ENCODE data around the gene EVPL.

The EVPL gene

GRCh38 chr17:76008630-76009425, 18.3 kb downstream of the EVPL start:
- TF ChIP-seq POLR2AphosphoS5 (IDR thresholded peaks at IDR 0.05; ENCODE audit: low read depth, low read length) (no peak), FOXP2 (optimal IDR thresholded peaks at IDR 0.05; ENCODE audit: borderline replicate concordance, extremely low read depth, extremely low read length, insufficient read depth) (no peak), TAF1 (IDR thresholded peaks at IDR 0.05; ENCODE audit: borderline replicate concordance, insufficient read depth, low read length) (no peak), SIN3A (IDR thresholded peaks at IDR 0.05; ENCODE audit: borderline replicate concordance, insufficient read depth, low read length) (no peak)
- TF ChIP-seq, protein P1, sequence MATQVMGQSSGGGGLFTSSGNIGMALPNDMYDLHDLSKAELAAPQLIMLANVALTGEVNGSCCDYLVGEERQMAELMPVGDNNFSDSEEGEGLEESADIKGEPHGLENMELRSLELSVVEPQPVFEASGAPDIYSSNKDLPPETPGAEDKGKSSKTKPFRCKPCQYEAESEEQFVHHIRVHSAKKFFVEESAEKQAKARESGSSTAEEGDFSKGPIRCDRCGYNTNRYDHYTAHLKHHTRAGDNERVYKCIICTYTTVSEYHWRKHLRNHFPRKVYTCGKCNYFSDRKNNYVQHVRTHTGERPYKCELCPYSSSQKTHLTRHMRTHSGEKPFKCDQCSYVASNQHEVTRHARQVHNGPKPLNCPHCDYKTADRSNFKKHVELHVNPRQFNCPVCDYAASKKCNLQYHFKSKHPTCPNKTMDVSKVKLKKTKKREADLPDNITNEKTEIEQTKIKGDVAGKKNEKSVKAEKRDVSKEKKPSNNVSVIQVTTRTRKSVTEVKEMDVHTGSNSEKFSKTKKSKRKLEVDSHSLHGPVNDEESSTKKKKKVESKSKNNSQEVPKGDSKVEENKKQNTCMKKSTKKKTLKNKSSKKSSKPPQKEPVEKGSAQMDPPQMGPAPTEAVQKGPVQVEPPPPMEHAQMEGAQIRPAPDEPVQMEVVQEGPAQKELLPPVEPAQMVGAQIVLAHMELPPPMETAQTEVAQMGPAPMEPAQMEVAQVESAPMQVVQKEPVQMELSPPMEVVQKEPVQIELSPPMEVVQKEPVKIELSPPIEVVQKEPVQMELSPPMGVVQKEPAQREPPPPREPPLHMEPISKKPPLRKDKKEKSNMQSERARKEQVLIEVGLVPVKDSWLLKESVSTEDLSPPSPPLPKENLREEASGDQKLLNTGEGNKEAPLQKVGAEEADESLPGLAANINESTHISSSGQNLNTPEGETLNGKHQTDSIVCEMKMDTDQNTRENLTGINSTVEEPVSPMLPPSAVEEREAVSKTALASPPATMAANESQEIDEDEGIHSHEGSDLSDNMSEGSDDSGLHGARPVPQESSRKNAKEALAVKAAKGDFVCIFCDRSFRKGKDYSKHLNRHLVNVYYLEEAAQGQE (IDR thresholded peaks at IDR 0.05; ENCODE audit: insufficient read depth in 1 of 2, low read depth in 2 of 2, low read length in 2 of 2): no peak

DNA sequence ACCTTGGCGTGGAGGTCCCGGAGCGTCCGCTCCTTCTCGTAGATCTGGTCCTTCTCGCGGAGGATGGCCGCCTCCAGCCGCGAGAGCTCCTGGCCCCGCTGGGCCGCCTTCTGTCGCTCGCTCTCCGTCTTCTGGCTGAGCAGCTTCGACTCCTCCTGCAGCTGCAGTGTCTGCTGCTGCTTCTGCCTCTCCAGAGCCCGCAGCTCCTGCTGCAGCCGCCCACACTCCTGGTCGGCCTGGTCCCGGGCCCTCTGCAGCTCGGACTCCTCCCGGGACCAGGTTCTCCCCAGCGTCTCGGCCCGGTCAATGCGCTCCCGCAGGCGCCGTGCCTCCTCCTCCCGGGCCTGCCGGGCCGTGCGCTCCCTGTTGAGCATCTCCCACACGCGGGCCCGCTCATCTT, 18.9 kb downstream of the EVPL start:
- TF ChIP-seq TAF1 (IDR thresholded peaks at IDR 0.05; ENCODE audit: borderline replicate concordance, insufficient read depth, low read length) (no peak), SIN3A (IDR thresholded peaks at IDR 0.05; ENCODE audit: borderline replicate concordance, insufficient read depth, low read length) (no peak), FOXP2 (optimal IDR thresholded peaks at IDR 0.05; ENCODE audit: borderline replicate concordance, extremely low read depth, extremely low read length, insufficient read depth) (no peak), POLR2AphosphoS5 (IDR thresholded peaks at IDR 0.05; ENCODE audit: low read depth, low read length) (no peak)
- TF ChIP-seq, protein P1 (IDR thresholded peaks at IDR 0.05; ENCODE audit: insufficient read depth in 1 of 2, low read depth in 2 of 2, low read length in 2 of 2): no peak

- TF ChIP-seq, protein P1 (IDR thresholded peaks at IDR 0.05; ENCODE audit: insufficient read depth in 1 of 2, low read depth in 2 of 2, low read length in 2 of 2): no peak
- no peak for TF ChIP-seq POLR2AphosphoS5 (IDR thresholded peaks at IDR 0.05; ENCODE audit: low read depth, low read length)
- no peak for TF ChIP-seq SIN3A (IDR thresholded peaks at IDR 0.05; ENCODE audit: borderline replicate concordance, insufficient read depth, low read length)
- TF ChIP-seq TAF1 (IDR thresholded peaks at IDR 0.05; ENCODE audit: borderline replicate concordance, insufficient read depth, low read length): no peak
- no peak for TF ChIP-seq FOXP2 (optimal IDR thresholded peaks at IDR 0.05; ENCODE audit: borderline replicate concordance, extremely low read depth, extremely low read length, insufficient read depth)
These were observed 19.3 kb downstream of the EVPL start for GRCh38 chr17:76007850-76008165.

- TF ChIP-seq, protein P1 (IDR thresholded peaks at IDR 0.05; ENCODE audit: insufficient read depth in 1 of 2, low read depth in 2 of 2, low read length in 2 of 2): no peak
- TF ChIP-seq TAF1 (IDR thresholded peaks at IDR 0.05; ENCODE audit: borderline replicate concordance, insufficient read depth, low read length) (no peak), FOXP2 (optimal IDR thresholded peaks at IDR 0.05; ENCODE audit: borderline replicate concordance, extremely low read depth, extremely low read length, insufficient read depth) (no peak), SIN3A (IDR thresholded peaks at IDR 0.05; ENCODE audit: borderline replicate concordance, insufficient read depth, low read length) (no peak), POLR2AphosphoS5 (IDR thresholded peaks at IDR 0.05; ENCODE audit: low read depth, low read length) (no peak)
These were observed 19.8 kb downstream of the EVPL start for GRCh38 chr17:76007131-76007849.
